ENCODE measurements around the gene DENND2D.

DNA sequence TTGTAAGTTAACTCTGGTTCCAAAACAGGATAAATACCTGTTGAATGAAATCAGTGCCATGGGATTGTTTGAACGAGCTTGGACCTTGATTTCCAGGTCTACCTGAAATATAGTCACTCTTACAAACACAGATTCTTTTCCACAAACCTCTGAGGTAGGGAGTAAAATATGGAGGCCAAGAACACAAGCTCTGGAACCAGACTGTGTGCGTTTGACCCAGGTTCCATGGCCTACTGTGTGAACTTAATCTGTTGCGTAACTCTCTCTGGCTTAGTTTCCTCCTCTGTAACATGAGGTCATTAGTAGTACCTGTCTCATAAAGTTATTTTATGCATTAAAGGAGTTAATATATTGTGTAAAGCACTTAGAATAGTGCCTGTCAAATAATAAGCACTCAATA is 25.1 kb downstream of the DENND2D start:
- no peak for TF ChIP-seq CTCF (IDR thresholded peaks at IDR 0.05)
- TF ChIP-seq EP300 (IDR thresholded peaks at IDR 0.05) = no peak
- TF ChIP-seq POLR2A (IDR thresholded peaks at IDR 0.05) = no peak
- no peak for TF ChIP-seq POLR2AphosphoS5 (IDR thresholded peaks at IDR 0.05)

Measured in suprapubic skin (tissue), 4 donors.